HG02571 (cell line): Measurements from ENCODE around the gene RNF26.

Experiments used
- ATAC-seq: cut with Tn5 transposase; IDR thresholded peaks from one replicate; pipeline ENCODE4 v1.9.1; 2021; ENCODE audit warnings: mild to moderate bottlenecking, moderate library complexity; ENCODE audit not compliant: unreplicated experiment

Gene RNF26

GRCh38 chr11:119350302-119350701, 16.0 kb downstream of the RNF26 start:
- no peak for ATAC-seq

DNA sequence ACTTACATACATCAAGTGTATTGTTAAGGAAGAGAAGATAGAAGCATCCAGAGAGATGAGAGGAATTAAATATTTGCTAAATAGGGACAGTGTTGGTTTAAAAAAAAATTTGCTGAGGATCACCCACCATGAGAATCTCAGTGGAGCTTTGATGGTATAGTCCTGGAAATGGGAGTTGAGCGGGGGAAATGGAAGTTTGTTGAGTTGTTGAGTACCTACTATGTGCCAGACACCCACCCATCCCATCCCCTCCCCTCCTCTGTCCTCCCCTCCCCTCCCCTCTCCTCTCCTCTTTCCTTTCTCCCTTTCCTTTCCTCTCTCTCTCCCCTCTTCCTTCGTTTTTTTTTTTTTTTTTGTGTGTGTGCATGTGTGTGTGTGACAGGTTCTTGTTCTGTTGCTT, 16.9 kb downstream of the RNF26 start:
- no peak for ATAC-seq

DNA sequence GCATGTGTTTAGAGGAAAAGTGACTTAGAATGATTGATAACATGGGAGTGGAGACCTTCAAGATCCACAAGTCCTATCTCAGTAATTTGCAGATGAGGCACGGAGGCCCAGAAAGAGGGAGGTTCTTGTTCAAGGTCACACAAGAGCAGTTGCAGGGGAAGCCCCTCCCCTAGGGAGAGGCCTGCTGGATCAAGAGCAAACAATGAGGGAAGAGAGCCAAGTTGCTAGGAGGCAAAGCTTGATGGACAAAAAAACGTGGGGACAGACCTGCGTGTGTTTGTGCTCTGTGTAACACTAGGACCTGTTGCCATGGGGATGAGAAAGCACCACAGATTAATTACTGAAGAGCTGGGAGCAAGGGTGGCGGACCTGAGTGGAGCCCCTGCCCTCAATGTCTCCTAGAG, 18.5 kb downstream of the RNF26 start:
- ATAC-seq = no peak

- ATAC-seq = no peak
These were observed 20.9 kb downstream of the RNF26 start for GRCh38 chr11:119355091-119355843.

DNA sequence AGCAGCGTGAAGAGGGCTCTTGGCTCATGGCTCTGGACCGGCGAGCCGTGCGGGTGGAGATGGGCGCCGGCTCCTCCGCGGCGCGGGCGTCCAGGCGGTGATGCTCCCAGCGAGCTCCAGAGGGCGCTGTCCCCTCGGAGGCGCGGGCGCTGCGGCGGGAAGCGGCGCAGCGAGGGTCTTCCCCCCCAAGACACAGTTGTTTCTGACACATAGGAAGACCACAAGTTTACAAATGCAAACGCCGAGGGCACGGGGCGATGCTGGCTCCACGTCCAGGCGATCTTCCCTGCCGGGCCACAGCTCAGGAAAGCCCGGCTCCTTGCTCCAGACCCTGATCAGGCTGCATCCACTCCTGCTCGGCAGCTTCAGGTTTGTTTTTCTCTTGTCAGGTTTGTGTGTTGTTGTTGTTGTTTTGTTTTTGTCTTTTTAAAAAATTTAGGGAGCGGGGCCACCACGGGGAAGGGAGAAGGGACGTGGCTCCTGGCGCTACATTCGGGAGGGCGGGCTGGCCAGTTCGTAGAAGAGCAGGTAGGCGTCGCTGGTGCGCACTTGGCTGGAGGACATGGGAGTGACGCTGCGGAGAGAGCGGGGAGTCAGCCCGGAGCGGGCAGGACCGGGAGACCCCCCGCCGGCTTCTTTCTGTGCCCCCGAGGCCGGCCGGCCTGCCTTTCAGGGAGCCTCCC, 22.2 kb downstream of the RNF26 start:
- ATAC-seq = peak; percentile 62

DNA sequence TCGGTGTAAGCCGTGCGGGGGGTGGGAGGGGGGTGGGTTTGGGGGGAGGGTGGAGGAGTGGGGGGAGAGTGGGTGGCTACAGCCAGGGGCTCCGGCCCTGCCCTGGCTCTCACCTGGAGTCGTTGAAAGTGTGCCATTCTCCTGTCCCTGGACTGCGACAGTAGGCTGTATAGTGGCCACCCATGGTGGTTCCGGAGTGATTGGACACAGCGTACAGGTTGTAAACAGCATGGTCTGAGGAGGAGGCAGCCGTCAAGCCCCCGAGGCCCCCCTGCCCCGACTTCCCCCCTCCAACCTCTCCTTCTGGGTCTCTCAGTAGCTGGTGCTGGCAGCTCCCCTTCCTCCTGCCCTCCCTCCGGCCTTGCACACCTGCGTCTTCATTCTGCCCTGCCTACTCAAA, 22.7 kb downstream of the RNF26 start:
- no peak for ATAC-seq

- ATAC-seq = no peak
These were observed 25.3 kb downstream of the RNF26 start for GRCh38 chr11:119359365-119360214.

- ATAC-seq = no peak
These were observed 26.9 kb downstream of the RNF26 start for GRCh38 chr11:119361056-119361787.

- no peak for ATAC-seq
These were observed 27.8 kb downstream of the RNF26 start for GRCh38 chr11:119361941-119362725.

DNA sequence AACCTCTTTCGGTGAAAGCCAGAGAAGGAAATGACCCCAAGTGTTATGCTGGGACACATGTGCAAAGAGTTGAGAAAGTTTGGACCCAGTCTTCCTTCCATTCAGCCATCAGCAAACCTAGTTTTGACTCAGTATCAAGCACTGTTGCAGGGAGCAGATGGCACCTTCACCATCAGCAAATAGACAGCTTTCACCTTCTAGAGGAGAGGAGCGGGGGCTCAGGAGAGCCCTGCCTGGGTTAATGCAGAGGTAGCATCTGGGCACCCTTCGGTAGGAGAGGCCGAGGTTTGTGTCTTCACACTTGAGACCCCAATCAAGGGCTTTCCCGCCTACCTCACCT, 28.4 kb downstream of the RNF26 start:
- no peak for ATAC-seq

DNA sequence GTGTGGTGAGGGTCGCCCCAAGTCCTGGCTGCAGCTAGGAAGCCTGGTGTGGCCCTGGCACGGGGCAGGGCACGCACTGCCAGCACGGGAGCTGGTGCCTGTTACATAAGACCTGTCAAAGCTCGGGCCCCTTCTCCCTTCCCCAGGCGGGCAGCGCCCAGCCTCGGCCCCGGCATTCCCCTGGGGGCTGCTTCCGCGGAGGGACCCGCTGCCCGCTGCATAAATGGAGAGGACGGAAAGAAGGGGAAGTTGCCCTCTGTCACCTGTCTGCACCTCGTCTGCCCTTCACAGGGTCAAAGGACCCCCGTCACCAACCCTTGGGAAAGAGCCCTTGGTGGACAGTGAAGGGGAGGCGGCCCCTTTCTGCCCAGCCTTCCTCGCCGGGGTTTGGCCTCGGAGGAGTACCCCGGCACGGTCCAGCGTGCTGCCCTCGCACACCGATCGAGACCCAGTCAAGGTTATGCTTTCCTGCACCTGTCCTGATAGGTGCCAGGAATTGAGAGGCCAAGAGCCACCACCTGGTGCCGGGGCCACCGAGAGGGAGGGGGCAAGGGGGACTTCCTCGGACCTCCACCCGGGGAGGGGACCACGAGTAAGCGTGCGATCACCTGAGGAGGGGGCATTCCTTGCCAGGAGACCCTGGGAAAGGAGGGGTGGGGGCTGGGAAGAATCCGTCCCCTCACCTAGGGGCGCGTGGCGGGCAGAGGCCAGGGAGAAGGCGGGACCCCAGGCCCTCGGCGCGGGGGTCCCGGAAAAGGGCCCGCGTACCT, 28.9 kb downstream of the RNF26 start:
- ATAC-seq = no peak

DNA sequence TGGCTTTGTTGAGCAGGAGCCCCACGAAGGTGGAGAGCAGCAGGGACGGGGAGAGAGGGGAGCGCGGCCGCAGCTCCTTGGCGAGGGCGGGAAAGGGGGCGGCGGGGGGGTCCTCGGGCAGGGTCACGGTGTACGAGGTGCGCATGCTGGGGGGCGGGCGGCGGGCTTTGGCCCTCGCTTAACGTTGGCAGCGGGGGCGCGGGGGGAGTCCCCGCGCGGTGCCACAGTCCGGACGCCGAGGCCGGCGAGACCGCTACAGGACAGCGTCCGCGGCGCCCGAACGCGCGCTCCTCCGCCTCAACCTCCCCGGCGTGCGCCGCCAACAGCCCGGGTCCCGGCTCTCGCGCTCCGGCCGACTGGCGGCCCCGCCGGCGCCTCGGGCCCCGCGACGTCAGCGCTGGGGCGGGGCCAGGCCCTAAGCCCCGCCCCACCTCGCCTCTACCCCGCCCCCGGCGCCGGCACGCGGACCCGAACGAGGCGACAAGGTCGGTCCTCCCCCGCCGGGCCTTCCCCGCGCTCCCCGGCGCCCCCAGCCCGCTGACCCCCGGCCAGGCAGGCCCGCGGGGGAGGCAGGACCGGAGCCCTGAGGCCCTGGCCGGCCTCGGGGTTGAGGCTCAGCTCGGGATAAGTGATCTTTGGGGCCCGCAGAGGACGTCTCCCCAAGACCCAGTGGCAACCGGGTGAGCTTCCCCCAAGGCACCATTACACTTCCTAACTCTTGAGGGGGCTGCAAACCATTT, 29.7 kb downstream of the RNF26 start:
- no peak for ATAC-seq

GRCh38 chr11:119365071-119365591, 30.8 kb downstream of the RNF26 start:
- ATAC-seq = no peak

GRCh38 chr11:119366690-119367620, 32.6 kb downstream of the RNF26 start:
- ATAC-seq = no peak

DNA sequence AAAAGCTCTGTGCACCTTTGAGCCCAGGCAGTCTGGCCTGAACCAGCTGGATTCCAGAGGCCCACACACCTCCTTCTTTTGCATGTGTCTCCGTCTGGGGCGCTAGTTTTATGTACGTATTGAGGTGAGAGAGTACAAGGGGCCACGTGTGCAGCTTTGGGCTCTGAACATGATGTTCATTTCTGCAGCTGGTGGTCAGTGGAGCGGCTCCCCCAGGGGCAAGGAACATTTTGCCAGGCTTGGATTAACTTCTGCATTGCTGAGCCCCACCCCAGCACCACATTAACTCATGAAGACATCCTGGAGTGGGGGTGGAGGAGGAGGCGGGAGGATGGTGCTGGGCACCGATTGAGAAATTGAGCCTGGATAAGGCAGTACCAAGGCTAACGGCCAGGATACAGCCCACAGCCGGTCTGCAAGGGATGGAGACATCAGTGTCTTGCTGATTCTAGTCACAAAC, 33.4 kb downstream of the RNF26 start:
- no peak for ATAC-seq

DNA sequence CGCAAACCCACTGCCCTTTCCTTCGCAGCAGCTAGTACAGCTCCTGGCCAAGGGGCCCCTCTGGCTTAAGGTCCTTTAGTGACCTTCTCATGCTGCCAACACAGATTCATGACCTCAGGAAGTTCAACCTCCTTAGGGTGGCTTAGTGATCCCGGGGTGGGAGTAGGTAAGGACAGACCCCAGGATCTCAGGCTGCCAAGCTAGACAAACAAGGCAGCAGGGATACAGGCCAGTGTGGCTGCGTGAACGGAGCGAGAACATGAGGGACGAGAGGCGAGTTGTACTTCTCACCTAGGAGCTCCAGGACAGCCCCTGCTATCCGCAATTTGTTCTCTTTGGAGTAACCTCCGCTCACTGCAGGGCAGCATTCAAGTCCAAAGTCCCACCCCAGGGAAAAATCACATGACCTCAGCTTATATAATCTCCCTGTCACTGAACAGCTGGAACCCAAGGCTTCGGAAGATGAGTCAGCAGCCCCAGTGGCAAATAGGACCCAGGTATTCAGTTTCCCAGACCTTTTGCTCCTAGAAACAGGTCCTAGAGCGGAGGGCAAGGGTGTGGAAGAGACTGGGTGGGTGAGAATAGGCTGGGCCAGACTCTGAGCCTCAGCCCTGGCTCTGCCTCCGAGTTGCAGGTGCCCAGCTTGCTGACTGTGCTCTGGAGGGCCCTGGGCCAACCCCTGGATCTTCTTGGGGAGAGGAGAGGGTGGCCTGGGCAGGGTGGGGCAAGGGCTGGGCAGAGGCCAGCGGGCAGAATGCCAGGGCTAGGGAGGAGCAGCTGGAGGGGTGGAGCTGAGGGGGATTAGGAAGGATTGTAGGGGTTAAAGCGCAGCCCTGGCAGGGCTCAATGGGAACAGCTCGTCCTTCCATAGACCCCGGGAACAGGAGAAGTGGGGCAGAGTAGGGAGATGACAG, 34.1 kb downstream of the RNF26 start:
- no peak for ATAC-seq
